Spleen (tissue), 11 donors: ENCODE measurements around the gene DNAJC27. TPM values are rescaled to one million over a fixed set of nuclear protein-coding genes. Genes with fewer than 3 reads are reported as not detected.

ENCODE experiments used
- DNase-seq: peaks from one replicate; pipeline ENCODE4 v3.0.0-alpha.2; 2020
- H3K27ac ChIP-seq, 8 donors: fragments of 200-600 bp; sonication (generic) in 7 of 8; 1 replicate in 4 of 8; 2 replicates in 4 of 8; pipeline versions ENCODE4 v1.5.0 to v1.8.0; 2016 to 2021; ENCODE audit warnings: inconsistent platforms in 4 of 8, mild to moderate bottlenecking in 4 of 8, moderate library complexity in 1 of 8
- H3K27me3 ChIP-seq, 7 donors: fragments of 200-600 bp; sonication (generic) in 6 of 7; replicated peaks in 1 of 7; 1 replicate in 4 of 7; 2 replicates in 3 of 7; pipeline versions ENCODE4 v1.5.0 to v1.8.0; 2016 to 2021; ENCODE audit warnings: inconsistent platforms in 3 of 7, mild to moderate bottlenecking in 1 of 7
- H3K36me3 ChIP-seq, 6 donors: fragments of 200-600 bp; sonication (generic) in 5 of 6; 1 replicate in 4 of 6; 2 replicates in 2 of 6; pipeline versions ENCODE4 v1.5.0 to v1.8.0; 2016 to 2021; ENCODE audit warnings: inconsistent platforms in 2 of 6
- H3K4me1 ChIP-seq, 6 donors: fragments of 200-600 bp; sonication (generic) in 5 of 6; 1 replicate in 3 of 6; 2 replicates in 3 of 6; pipeline versions ENCODE4 v1.5.0 to v1.8.0; 2016 to 2021; ENCODE audit warnings: inconsistent platforms in 3 of 6
- H3K4me3 ChIP-seq, 8 donors: fragments of 200-600 bp; sonication (generic) in 7 of 8; 1 replicate in 4 of 8; 2 replicates in 4 of 8; pipeline versions ENCODE4 v1.5.0 to v1.8.0; 2016 to 2021; ENCODE audit warnings: inconsistent platforms in 4 of 8, mild to moderate bottlenecking in 4 of 8, moderate library complexity in 2 of 8
- H3K9me3 ChIP-seq, 8 donors: fragments of 200-600 bp; sonication (generic) in 7 of 8; 1 replicate in 4 of 8; 2 replicates in 4 of 8; pipeline versions ENCODE4 v1.5.0 to v1.8.0; 2016 to 2021; ENCODE audit warnings: inconsistent platforms in 4 of 8
- CTCF ChIP-seq, 11 experiments: fragments of 200-600 bp in 7 of 11; fragments of 450-650 bp in 4 of 11; sonication (generic) in 4 of 11; IDR thresholded peaks in 8 of 11; conservative IDR thresholded peaks in 3 of 11; 1 replicate in 7 of 11; 2 replicates in 4 of 11; pipeline versions ENCODE4 v1.4.0 to v1.8.0; 2016 to 2021; ENCODE audit warnings: antibody characterized with exemption in 11 of 11, inconsistent platforms in 4 of 11, mild to moderate bottlenecking in 1 of 11
- POLR2A ChIP-seq, 3 donors: fragments of 450-650 bp; IDR thresholded peaks; one replicate each; pipeline ENCODE4 v1.5.1; 2017; ENCODE audit warnings: antibody characterized with exemption in 3 of 3, mild to moderate bottlenecking in 1 of 3
- POLR2AphosphoS5 ChIP-seq, 3 donors: sonication (generic); formaldehyde crosslinking; IDR thresholded peaks; one replicate each; pipeline ENCODE4 v1.5.1; 2017; ENCODE audit warnings: antibody characterized with exemption in 3 of 3
- WGBS, 5 donors: extraction: QIAGEN DNeasy Blood & Tissue Kit in 3 of 5; methylation state at CpG; one replicate each; pipeline versions ENCODE4 v1.1.5 to v1.1.7; 2013 to 2018; 5-methylcytosine and 5-hydroxymethylcytosine counted together
- intact Hi-C: fragments of 100-400 bp; cut with DNase I; formaldehyde crosslinking; loops from one replicate; pipeline ENCODE4 v1.15.0; 2023; ENCODE audit warnings: low total_unique reads
- polyA plus RNA-seq, 3 donors: library from polyadenylated mRNA; stranded (reverse); fragments of 200-250 nt; gene quantifications; one replicate each; pipeline ENCODE4 v1.2.1, GENCODE V29; 2013
- total RNA-seq, 7 donors: library from RNA; depleted of rRNA in 3 of 7; stranded (reverse); fragments of >200 nt in 3 of 7; fragmentation: NEBNext Ultra II Directional in 4 of 7; extraction: Animal tissue kit (Norgen Biotek cat#: 25700) in 4 of 7; gene quantifications; one replicate each; pipeline versions ENCODE4 v1.1.0 to v1.2.1, GENCODE V29; 2016 to 2021
- donor health status: healthy with polysubstance abuse.
- donor health status: DM: no; HTN: no; CAD: no; lungs with moderate emphysema.
- donor health status: DM: no; HTN: no; CAD: no.
- donor health status: Bipolar disorder and iron deficiency.
- donor health status: healthy.
- donor health status: DM: no; HTN: no; CAD: no.
- donor health status: DM: yes; HTN: yes; CAD: no.

The DNAJC27 gene
- total and polyA plus RNA-seq, 10 donors: 1.7 to 10.5 (median 6.9) TPM

GRCh38 chr2:24899361-24899910 lies 72.3 kb downstream of the DNAJC27 start:
- Histone ChIP-seq H3K4me1 (no peaks in the 10 kb centered on the region), H3K9me3 (peaks cover 4 to 25% (median 20%) of the 10 kb centered on the region in 8 donors), H3K36me3 (peaks cover 0 to 13% (median 0%) of the 10 kb centered on the region in 6 donors), H3K27ac (no peak overlapping the region), H3K4me3 (no peak overlapping the region), H3K27me3 (no peaks in the 10 kb centered on the region)
- intact Hi-C loops: no loop called here
- DNase-seq: peak; percentile 32
- TF ChIP-seq CTCF (IDR thresholded peaks at IDR 0.05 in 8 of 11, conservative IDR thresholded peaks at IDR 0.05 in 3 of 11) (no peak), POLR2AphosphoS5 (IDR thresholded peaks at IDR 0.05) (no peak), POLR2A (IDR thresholded peaks at IDR 0.05) (no peak)
- 83 to 87% (median 85%) methylated on average over 7 of the region's 7 CpGs for WGBS, 5 donors

GRCh38 chr2:24898122-24899109 lies 73.3 kb downstream of the DNAJC27 start:
- no peaks in the 10 kb centered on the region for H3K4me1 ChIP-seq
- intact Hi-C loops: no loop called here
- no peak for TF ChIP-seq POLR2AphosphoS5 (IDR thresholded peaks at IDR 0.05)
- TF ChIP-seq POLR2A (IDR thresholded peaks at IDR 0.05): no peak
- TF ChIP-seq CTCF (IDR thresholded peaks at IDR 0.05 in 8 of 11, conservative IDR thresholded peaks at IDR 0.05 in 3 of 11): no peak
- peaks cover 0 to 12% (median 0%) of the 10 kb centered on the region in 6 donors for H3K36me3 ChIP-seq
- H3K27ac ChIP-seq: no peak overlapping the region
- WGBS, 5 donors: 87 to 96% (median 91%) methylated on average over 30 of the region's 30 CpGs
- no peaks in the 10 kb centered on the region for H3K27me3 ChIP-seq
- no peak overlapping the region for H3K4me3 ChIP-seq
- DNase-seq: peak; percentile 36
- peaks cover 4 to 35% (median 29%) of the 10 kb centered on the region in 8 donors for H3K9me3 ChIP-seq

DNA sequence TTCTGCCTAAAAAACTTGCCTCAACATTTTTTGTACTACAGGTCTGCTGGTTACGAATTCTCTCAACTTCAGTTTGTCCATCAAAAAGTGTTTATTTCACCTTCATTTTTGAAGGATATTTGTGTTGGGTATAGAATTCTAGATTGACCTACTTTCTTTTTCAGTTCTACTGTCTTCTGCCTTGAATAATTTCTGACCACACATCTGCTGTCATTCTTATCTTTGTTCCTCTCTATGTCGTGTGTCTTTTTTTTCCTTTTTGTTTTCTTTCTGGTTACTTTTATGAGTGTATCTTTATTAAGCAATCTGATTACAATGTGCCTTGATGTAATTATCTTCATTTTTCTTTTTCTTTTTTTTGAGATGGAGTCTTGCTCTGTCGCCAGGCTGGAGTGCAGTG lies 77.0 kb downstream of the DNAJC27 start:
- Histone ChIP-seq H3K4me3 (no peak overlapping the region), H3K4me1 (no peaks in the 10 kb centered on the region), H3K36me3 (peaks cover 0 to 11% (median 0%) of the 10 kb centered on the region in 6 donors), H3K9me3 (peaks cover 4 to 53% (median 44%) of the 10 kb centered on the region in 8 donors), H3K27me3 (no peaks in the 10 kb centered on the region), H3K27ac (no peak overlapping the region)
- DNase-seq: no peak
- 59 to 93% (median 85%) methylated on average over 3 of the region's 3 CpGs for WGBS, 5 donors
- intact Hi-C loops: no loop called here
- TF ChIP-seq POLR2AphosphoS5 (IDR thresholded peaks at IDR 0.05): no peak
- no peak for TF ChIP-seq CTCF (IDR thresholded peaks at IDR 0.05 in 8 of 11, conservative IDR thresholded peaks at IDR 0.05 in 3 of 11)
- TF ChIP-seq POLR2A (IDR thresholded peaks at IDR 0.05): no peak

GRCh38 chr2:24893934-24894333 lies 77.8 kb downstream of the DNAJC27 start:
- TF ChIP-seq POLR2A (IDR thresholded peaks at IDR 0.05): no peak
- no peak for TF ChIP-seq POLR2AphosphoS5 (IDR thresholded peaks at IDR 0.05)
- TF ChIP-seq CTCF (IDR thresholded peaks at IDR 0.05 in 8 of 11, conservative IDR thresholded peaks at IDR 0.05 in 3 of 11): no peak
- 66 to 96% (median 94%) methylated on average over 3 of the region's 3 CpGs for WGBS, 5 donors
- Histone ChIP-seq H3K27ac (no peak overlapping the region), H3K36me3 (peaks cover 0 to 11% (median 0%) of the 10 kb centered on the region in 6 donors), H3K9me3 (peaks cover 4 to 53% (median 44%) of the 10 kb centered on the region in 8 donors), H3K4me1 (no peaks in the 10 kb centered on the region), H3K27me3 (no peaks in the 10 kb centered on the region), H3K4me3 (no peak overlapping the region)
- intact Hi-C loops: no loop called here
- DNase-seq: no peak
